GM18502 (cell line): ENCODE results near the gene SHANK3.

Experiments
- ATAC-seq: cut with Tn5 transposase; IDR thresholded peaks from one replicate; pipeline ENCODE4 v1.9.1; 2021; ENCODE audit warnings: mild to moderate bottlenecking; ENCODE audit not compliant: unreplicated experiment, poor library complexity

The SHANK3 gene

GRCh38 chr22:50697667-50698506, 25.3 kb downstream of the SHANK3 start:
- no peak for ATAC-seq

- no peak for ATAC-seq
Measured at GRCh38 chr22:50698546-50698945, 25.9 kb downstream of the SHANK3 start.

DNA sequence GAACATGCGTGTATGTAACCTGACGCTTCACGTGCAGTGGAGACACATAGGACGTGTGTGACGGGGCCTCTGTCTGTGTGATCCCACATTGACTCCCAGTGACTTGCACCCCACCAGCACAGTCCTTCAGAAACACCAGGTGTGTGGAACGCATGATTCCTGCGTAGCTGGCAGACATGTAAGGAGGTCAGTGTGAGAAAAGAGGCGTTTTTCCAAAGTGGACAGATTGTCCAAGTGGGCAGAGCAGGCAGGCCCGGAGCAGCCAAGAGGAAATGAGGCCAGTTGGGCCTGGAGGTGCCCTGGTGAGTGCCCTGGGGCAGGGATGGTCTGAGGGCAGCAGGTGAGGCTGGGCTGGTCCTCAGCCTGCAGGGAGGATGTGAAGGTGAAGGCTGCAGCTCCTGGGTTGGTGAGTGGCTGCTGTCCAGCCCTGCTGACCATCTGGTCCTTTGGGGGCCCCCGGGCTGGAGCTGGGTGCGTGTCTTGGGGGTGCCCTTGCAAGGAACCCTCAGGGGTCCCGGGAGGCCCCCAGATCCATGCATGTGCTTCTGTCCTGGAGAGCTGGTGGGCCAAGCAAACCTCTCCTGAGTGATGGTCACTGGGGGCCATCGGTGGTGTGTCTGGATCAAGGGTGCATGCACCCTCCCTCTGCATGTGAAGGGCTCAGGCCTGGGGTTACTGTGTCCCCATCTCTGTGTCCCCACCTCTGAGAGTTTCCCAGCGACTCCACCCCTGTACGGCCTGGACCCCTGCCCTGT, 26.6 kb downstream of the SHANK3 start:
- ATAC-seq: no peak

DNA sequence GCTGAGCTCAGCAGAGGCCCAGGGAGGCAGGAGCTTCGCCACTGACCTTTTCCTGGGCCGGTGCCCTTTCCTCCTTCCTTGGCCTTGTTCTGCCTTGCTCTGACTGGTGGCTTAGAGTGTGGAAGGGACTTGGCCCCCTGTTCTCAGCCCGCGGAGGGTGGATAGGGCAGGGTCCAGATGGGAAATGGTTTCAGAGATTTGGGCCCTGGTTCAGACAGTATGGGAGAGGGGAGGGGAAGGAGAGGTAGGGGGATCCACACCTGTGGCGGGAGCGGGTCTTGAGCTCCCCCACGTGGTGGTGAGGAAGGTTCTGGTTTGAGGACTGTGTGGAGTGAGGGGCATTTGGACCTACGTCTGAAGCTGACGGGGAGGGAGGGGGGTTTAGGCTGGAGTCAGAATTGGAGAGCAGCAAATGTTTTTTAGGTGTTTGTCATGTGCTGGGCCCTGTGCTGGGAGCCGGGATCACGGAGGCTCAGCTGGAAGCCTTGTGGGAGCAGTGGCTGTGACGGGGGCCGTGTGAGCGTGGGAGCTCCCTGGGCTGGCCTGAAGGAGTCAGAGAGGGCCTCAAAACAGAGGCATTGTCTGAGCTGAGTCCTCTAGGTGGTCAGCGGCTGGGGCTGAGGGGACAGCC, 27.2 kb downstream of the SHANK3 start:
- ATAC-seq: no peak

GRCh38 chr22:50700387-50701075, 27.9 kb downstream of the SHANK3 start:
- no peak for ATAC-seq

- ATAC-seq: no peak
Measured at GRCh38 chr22:50701076-50701419, 28.4 kb downstream of the SHANK3 start.

DNA sequence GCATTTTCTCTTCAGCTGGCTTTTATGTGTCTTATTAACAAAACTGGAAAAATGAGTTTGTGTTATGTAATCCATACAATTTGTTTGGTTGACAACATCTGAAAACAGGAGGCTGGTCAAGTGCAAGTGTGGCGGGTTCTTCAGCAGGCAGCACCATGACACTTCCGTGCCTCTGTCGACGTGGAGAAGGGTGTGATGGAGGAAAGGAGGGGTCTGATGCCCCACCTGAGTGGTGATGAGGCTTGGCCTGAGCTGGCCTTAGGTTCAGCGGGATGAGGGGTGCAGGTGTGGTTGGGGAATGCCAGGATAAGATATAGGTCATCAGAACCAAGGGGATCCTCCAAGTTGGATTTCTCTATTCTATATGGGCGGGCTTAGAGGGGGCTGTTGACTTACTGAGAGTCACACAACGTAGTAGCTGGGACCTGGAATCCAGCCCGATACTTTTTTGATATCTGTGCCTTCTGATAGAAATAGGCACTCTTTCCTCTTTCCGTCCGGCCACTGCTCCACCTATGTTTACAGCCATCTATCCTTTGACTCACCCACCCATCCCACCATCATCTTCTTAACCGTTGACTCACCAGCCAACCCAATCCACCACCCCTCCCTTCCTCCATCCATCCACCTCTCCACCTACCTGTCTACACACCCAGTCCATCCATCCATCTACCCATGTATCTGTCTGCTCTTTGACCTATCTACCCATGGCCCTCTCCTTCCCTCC, 29.0 kb downstream of the SHANK3 start:
- ATAC-seq: no peak

DNA sequence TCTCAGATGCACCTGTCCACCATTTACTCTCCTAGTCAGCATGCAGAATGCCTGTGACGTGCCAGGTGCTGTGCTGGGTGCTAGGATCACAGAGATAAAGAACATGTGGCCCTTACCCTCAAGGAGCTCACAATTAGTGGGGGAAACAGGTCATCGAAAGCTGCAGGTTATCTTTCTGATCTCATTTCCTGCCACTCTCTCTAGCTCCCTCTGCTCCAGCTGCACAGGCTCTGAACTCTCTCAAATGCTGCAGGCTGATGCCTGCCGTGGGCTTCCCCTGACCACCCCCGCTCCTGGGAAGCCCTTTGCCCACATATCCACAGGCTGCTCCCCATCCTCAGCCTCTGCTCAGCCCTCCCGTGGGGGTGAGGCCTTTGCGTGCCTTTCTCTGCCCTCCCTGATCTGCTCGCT, 29.6 kb downstream of the SHANK3 start:
- ATAC-seq: no peak

- ATAC-seq: no peak
Measured at GRCh38 chr22:50702821-50703725, 30.4 kb downstream of the SHANK3 start.

GRCh38 chr22:50703726-50704509, 31.3 kb downstream of the SHANK3 start:
- no peak for ATAC-seq

- ATAC-seq: no peak
Measured at GRCh38 chr22:50704510-50705218, 32.0 kb downstream of the SHANK3 start.

DNA sequence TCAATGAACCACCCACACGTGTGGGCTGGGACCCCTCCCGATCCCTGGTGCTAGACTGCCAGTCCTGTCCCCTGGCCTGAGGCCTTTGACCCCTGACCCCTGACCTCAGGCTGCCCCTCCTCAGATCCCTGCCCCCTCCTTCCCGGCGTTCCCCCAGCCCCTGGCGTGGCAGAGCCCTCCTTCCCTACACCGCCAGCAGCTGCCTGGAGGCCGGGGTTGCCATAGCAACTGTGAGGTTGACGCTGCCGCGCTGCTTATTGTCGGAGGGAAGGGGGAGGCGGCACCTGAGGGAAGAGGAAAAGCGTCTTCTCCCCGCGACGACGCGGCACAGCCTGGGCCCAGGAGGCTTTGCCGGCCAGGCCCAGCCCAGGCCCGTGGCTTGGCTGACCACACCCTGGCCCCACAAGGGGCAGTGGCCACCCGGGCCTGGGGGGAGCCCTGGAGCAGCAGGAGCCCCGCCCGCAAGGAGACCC, 32.6 kb downstream of the SHANK3 start:
- ATAC-seq: no peak

GRCh38 chr22:50705851-50706351, 33.3 kb downstream of the SHANK3 start:
- ATAC-seq: no peak

DNA sequence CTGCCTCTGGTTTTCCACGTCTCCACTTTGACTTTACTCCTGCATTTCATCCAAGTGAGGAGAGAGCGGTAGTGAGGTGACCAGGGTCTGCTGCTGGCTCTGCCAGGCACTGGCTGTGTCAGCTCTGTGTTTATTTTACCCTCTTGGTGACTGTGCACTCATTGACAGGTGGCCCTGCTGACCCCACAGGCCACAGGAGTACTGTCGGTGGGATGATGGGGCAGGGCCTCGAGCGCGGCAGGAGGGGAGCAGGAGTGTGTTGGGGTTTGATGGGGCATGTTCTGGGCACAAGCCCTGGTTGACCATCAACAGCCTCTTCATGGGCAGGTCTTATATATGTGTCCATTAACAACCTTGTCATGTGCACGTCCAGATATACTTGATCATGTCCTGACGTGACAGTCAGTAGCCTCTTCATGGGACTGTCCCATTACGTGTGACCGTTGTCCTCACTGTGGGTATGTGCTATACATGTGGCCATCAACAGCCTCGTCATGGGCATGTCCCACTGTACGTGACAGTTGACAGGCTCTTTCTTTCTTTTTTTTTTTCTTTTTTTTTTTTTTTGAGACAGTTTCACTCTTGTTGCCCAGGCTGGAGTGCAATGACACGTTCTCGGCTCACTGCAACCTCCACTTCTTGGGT, 34.0 kb downstream of the SHANK3 start:
- no peak for ATAC-seq

GRCh38 chr22:50708474-50708873, 35.9 kb downstream of the SHANK3 start:
- no peak for ATAC-seq

- no peak for ATAC-seq
Measured at GRCh38 chr22:50708996-50709395, 36.4 kb downstream of the SHANK3 start.

- no peak for ATAC-seq
Measured at GRCh38 chr22:50710221-50710620, 37.6 kb downstream of the SHANK3 start.
